GM23338 (cell line): ENCODE data around the gene AIMP1.

Experiments used
- CREB1 ChIP-seq: fragments of 250-450 bp; sonication (Bioruptor Pico); IDR thresholded peaks from 2 replicates; pipeline ENCODE4 v1.5.0; 2020; ENCODE audit warnings: low read depth, mild to moderate bottlenecking, moderate library complexity
- CTCF ChIP-seq, 2 experiments: fragments of 200-600 bp in 1 of 2; sonication (generic) in 1 of 2; conservative IDR thresholded peaks; 2 replicates each; pipeline versions ENCODE4 v1.5.1 to v1.6.1; 2016 to 2017; ENCODE audit warnings: antibody characterized with exemption in 2 of 2, low read depth in 2 of 2, mild to moderate bottlenecking in 2 of 2, moderate library complexity in 1 of 2
- ETS1 ChIP-seq: IDR thresholded peaks from 2 replicates; pipeline ENCODE4 v1.6.1; 2016; ENCODE audit warnings: antibody characterized with exemption
- EZH2 ChIP-seq: fragments of 200-600 bp; sonication (generic); IDR thresholded peaks from one replicate; pipeline ENCODE4 v1.8.0; 2017; ENCODE audit warnings: antibody characterized with exemption, mild to moderate bottlenecking, low read depth; ENCODE audit not compliant: unreplicated experiment
- EZH2phosphoT487 ChIP-seq: fragments of 200-600 bp; sonication (generic); IDR thresholded peaks from one replicate; pipeline ENCODE4 v1.8.1; 2018; ENCODE audit warnings: antibody characterized with exemption; ENCODE audit not compliant: unreplicated experiment
- JUNB ChIP-seq: IDR thresholded peaks from one replicate; pipeline ENCODE4 v1.6.1; 2016; ENCODE audit warnings: antibody characterized with exemption; ENCODE audit not compliant: unreplicated experiment
- NANOG ChIP-seq: IDR thresholded peaks from 2 replicates; pipeline ENCODE4 v1.6.1; 2016; ENCODE audit warnings: antibody characterized with exemption, borderline replicate concordance
- POLR2AphosphoS5 ChIP-seq: IDR thresholded peaks from 2 replicates; pipeline ENCODE4 v1.6.1; 2016; ENCODE audit warnings: antibody characterized with exemption, low read depth
- REST ChIP-seq: IDR thresholded peaks from one replicate; pipeline ENCODE4 v1.6.1; 2018; ENCODE audit warnings: antibody characterized with exemption; ENCODE audit not compliant: unreplicated experiment
- STAT1 ChIP-seq: IDR thresholded peaks from one replicate; pipeline ENCODE4 v1.6.1; 2016; ENCODE audit warnings: antibody characterized with exemption; ENCODE audit not compliant: unreplicated experiment
- ZNF114 ChIP-seq: fragments of 250-450 bp; sonication (Bioruptor Pico); IDR thresholded peaks from 2 replicates; pipeline ENCODE4 v1.5.0; 2020; ENCODE audit warnings: mild to moderate bottlenecking, moderate library complexity
- ZNF331 ChIP-seq: fragments of 250-450 bp; sonication (Bioruptor Pico); IDR thresholded peaks from 2 replicates; pipeline ENCODE4 v1.5.0; 2020; ENCODE audit warnings: low read depth, mild to moderate bottlenecking, moderate library complexity

GRCh38 chr4:106373026-106373425 lies 56.7 kb downstream of the AIMP1 start:
- TF ChIP-seq CTCF (conservative IDR thresholded peaks at IDR 0.05; ENCODE audit: low read depth in 2 of 2) (no peak), EZH2phosphoT487 (no peak), EZH2 (no peak), POLR2AphosphoS5 (no peak), CREB1 (no peak), REST (no peak), ZNF331 (CRISPR knock-in tag) (no peak), ETS1 (no peak), NANOG (no peak), ZNF114 (CRISPR knock-in tag) (no peak), STAT1 (no peak), JUNB (no peak)
